IPS-18a (cell line): ENCODE data around the gene PPP6C.
"Not testable (repeated sequence)": the region's sequence is repeated elsewhere in the genome, so short reads cannot be mapped to it uniquely, and the experiment has no call there.

ENCODE experiments used
- H3K27ac ChIP-seq: one replicate; pipeline ENCODE4 v1.5.1; 2013; ENCODE audit warnings: low read length
- H3K27me3 ChIP-seq: one replicate; pipeline ENCODE4 v1.6.1; 2013; ENCODE audit warnings: mild to moderate bottlenecking, low read length; ENCODE audit not compliant: control insufficient read depth, insufficient read depth
- H3K36me3 ChIP-seq: one replicate; pipeline ENCODE4 v1.6.1; 2013; ENCODE audit warnings: low read depth, low read length; ENCODE audit not compliant: control insufficient read depth
- H3K4me1 ChIP-seq: one replicate; pipeline ENCODE4 v1.6.1; 2013; ENCODE audit warnings: low read depth, low read length; ENCODE audit not compliant: control insufficient read depth
- H3K4me3 ChIP-seq: one replicate; pipeline ENCODE4 v1.5.1; 2013; ENCODE audit warnings: low read length
- H3K9ac ChIP-seq: one replicate; pipeline ENCODE4 v1.6.1; 2013; ENCODE audit warnings: mild to moderate bottlenecking, low read length, moderate library complexity
- H3K9me3 ChIP-seq: one replicate; pipeline ENCODE4 v1.6.1; 2013; ENCODE audit warnings: low read depth, low read length; ENCODE audit not compliant: control insufficient read depth

The PPP6C gene

GRCh38 chr9:125179776-125180175 is 9.8 kb downstream of the PPP6C start:
- not testable (repeated sequence) for H3K36me3 ChIP-seq, H3K9ac ChIP-seq, H3K4me1 ChIP-seq

GRCh38 chr9:125177888-125178287 is 11.7 kb downstream of the PPP6C start:
- H3K9ac ChIP-seq: no peak overlapping the region
- no peaks in the 10 kb centered on the region for H3K36me3 ChIP-seq
- no peak overlapping the region for H3K27ac ChIP-seq
- H3K4me1 ChIP-seq: no peaks in the 10 kb centered on the region
- no peaks in the 10 kb centered on the region for H3K9me3 ChIP-seq
- H3K27me3 ChIP-seq: no peaks in the 10 kb centered on the region
- no peak overlapping the region for H3K4me3 ChIP-seq

More at GRCh38 chr9:125179776-125180175, 9.8 kb downstream of the PPP6C start:
- H3K27ac ChIP-seq, H3K4me3 ChIP-seq, H3K9me3 ChIP-seq, H3K27me3 ChIP-seq: not testable (repeated sequence)

- Histone ChIP-seq H3K9ac (no peak overlapping the region), H3K9me3 (no peaks in the 10 kb centered on the region), H3K27ac (no peak overlapping the region), H3K4me3 (no peak overlapping the region), H3K4me1 (no peaks in the 10 kb centered on the region), H3K27me3 (no peaks in the 10 kb centered on the region), H3K36me3 (no peaks in the 10 kb centered on the region)
Observed at GRCh38 chr9:125176636-125177035, 13.0 kb downstream of the PPP6C start.

- Histone ChIP-seq H3K27me3 (no peaks in the 10 kb centered on the region), H3K36me3 (peaks cover 10% of the 10 kb centered on the region), H3K4me1 (no peaks in the 10 kb centered on the region), H3K9me3 (no peaks in the 10 kb centered on the region), H3K4me3 (no peak overlapping the region), H3K27ac (no peak overlapping the region), H3K9ac (no peak overlapping the region)
Observed at GRCh38 chr9:125172031-125172755, 17.4 kb downstream of the PPP6C start.

GRCh38 chr9:125169895-125170294 is 19.7 kb downstream of the PPP6C start:
- no peak overlapping the region for H3K4me3 ChIP-seq
- H3K27ac ChIP-seq: no peak overlapping the region
- H3K9ac ChIP-seq: no peak overlapping the region
- H3K4me1 ChIP-seq: no peaks in the 10 kb centered on the region
- no peaks in the 10 kb centered on the region for H3K9me3 ChIP-seq
- no peaks in the 10 kb centered on the region for H3K27me3 ChIP-seq
- peaks cover 10% of the 10 kb centered on the region for H3K36me3 ChIP-seq

GRCh38 chr9:125166762-125167161 is 22.8 kb downstream of the PPP6C start:
- Histone ChIP-seq H3K4me3 (no peak overlapping the region), H3K4me1 (no peaks in the 10 kb centered on the region), H3K27ac (no peak overlapping the region), H3K27me3 (no peaks in the 10 kb centered on the region), H3K36me3 (peaks cover 10% of the 10 kb centered on the region), H3K9me3 (no peaks in the 10 kb centered on the region), H3K9ac (no peak overlapping the region)

GRCh38 chr9:125162891-125163290 is 26.7 kb downstream of the PPP6C start:
- not testable (repeated sequence) for H3K9ac ChIP-seq, H3K36me3 ChIP-seq, H3K27me3 ChIP-seq, H3K9me3 ChIP-seq, H3K27ac ChIP-seq, H3K4me1 ChIP-seq, H3K4me3 ChIP-seq

GRCh38 chr9:125161284-125161918 is 28.2 kb downstream of the PPP6C start:
- H3K27me3 ChIP-seq: no peaks in the 10 kb centered on the region
- H3K4me1 ChIP-seq: no peaks in the 10 kb centered on the region
- H3K9ac ChIP-seq: no peak overlapping the region
- no peaks in the 10 kb centered on the region for H3K36me3 ChIP-seq
- no peaks in the 10 kb centered on the region for H3K9me3 ChIP-seq
- no peak overlapping the region for H3K27ac ChIP-seq
- no peak overlapping the region for H3K4me3 ChIP-seq

- Histone ChIP-seq H3K36me3 (no peaks in the 10 kb centered on the region), H3K27me3 (no peaks in the 10 kb centered on the region), H3K9me3 (no peaks in the 10 kb centered on the region), H3K9ac (no peak overlapping the region), H3K4me3 (no peak overlapping the region), H3K4me1 (no peaks in the 10 kb centered on the region), H3K27ac (no peak overlapping the region)
Observed at GRCh38 chr9:125160750-125161149, 28.9 kb downstream of the PPP6C start.

GRCh38 chr9:125156551-125156950 is 33.1 kb downstream of the PPP6C start:
- no peak overlapping the region for H3K27ac ChIP-seq
- no peak overlapping the region for H3K9ac ChIP-seq
- no peaks in the 10 kb centered on the region for H3K9me3 ChIP-seq
- no peaks in the 10 kb centered on the region for H3K4me1 ChIP-seq
- no peaks in the 10 kb centered on the region for H3K27me3 ChIP-seq
- H3K36me3 ChIP-seq: peaks cover 21% of the 10 kb centered on the region
- no peak overlapping the region for H3K4me3 ChIP-seq

GRCh38 chr9:125153712-125154367 is 35.8 kb downstream of the PPP6C start:
- Histone ChIP-seq H3K36me3 (peaks cover 41% of the 10 kb centered on the region), H3K27me3 (no peaks in the 10 kb centered on the region), H3K4me3 (no peak overlapping the region), H3K27ac (no peak overlapping the region), H3K9me3 (no peaks in the 10 kb centered on the region), H3K4me1 (no peaks in the 10 kb centered on the region), H3K9ac (no peak overlapping the region)
